Hepatocyte (in vitro differentiated cells): ENCODE data around the gene MYO5C. TPM values are rescaled to one million over a fixed set of nuclear protein-coding genes. Genes with fewer than 3 reads are reported as not detected.

ENCODE experiments used
- DNase-seq: peaks from one replicate; pipeline ENCODE4 v3.0.0-alpha.2; 2016; ENCODE audit warnings: low spot score
- H2AFZ ChIP-seq: fragments of 200-600 bp; sonication (generic); 2 replicates; pipeline ENCODE4 v1.6.0; 2016; ENCODE audit warnings: antibody characterized with exemption, mild to moderate bottlenecking
- H3K27ac ChIP-seq: fragments of 200-600 bp; sonication (generic); 2 replicates; pipeline ENCODE4 v1.5.1; 2016; ENCODE audit warnings: mild to moderate bottlenecking
- H3K27me3 ChIP-seq: fragments of 200-600 bp; sonication (generic); 2 replicates; pipeline ENCODE4 v1.6.1; 2016
- H3K36me3 ChIP-seq: fragments of 200-600 bp; sonication (generic); replicated peaks from 2 replicates; pipeline ENCODE4 v1.5.1; 2016; ENCODE audit warnings: low read depth; ENCODE audit not compliant: insufficient read depth
- H3K4me1 ChIP-seq: fragments of 200-600 bp; sonication (generic); 2 replicates; pipeline ENCODE4 v1.5.1; 2016; ENCODE audit warnings: mild to moderate bottlenecking, moderate library complexity; ENCODE audit not compliant: insufficient read depth
- H3K4me2 ChIP-seq: fragments of 200-600 bp; sonication (generic); 2 replicates; pipeline ENCODE4 v1.6.0; 2016
- H3K4me3 ChIP-seq: fragments of 200-600 bp; sonication (generic); 2 replicates; pipeline ENCODE4 v1.5.1; 2016; ENCODE audit warnings: mild to moderate bottlenecking
- H3K79me2 ChIP-seq: fragments of 200-600 bp; sonication (generic); 2 replicates; pipeline ENCODE4 v1.6.0; 2017; ENCODE audit warnings: mild to moderate bottlenecking
- H3K9me2 ChIP-seq: fragments of 200-600 bp; sonication (generic); replicated peaks from 2 replicates; pipeline ENCODE4 v1.6.0; 2017; ENCODE audit warnings: mild to moderate bottlenecking; ENCODE audit not compliant: insufficient read depth
- H3K9me3 ChIP-seq: fragments of 200-600 bp; sonication (generic); 2 replicates; pipeline ENCODE4 v1.5.1; 2016; ENCODE audit warnings: low read depth, mild to moderate bottlenecking
- H4K20me1 ChIP-seq: fragments of 200-600 bp; sonication (generic); 2 replicates; pipeline ENCODE4 v1.6.0; 2016; ENCODE audit warnings: mild to moderate bottlenecking; ENCODE audit not compliant: insufficient read depth, poor library complexity, severe bottlenecking
- CTCF ChIP-seq: fragments of 200-600 bp; sonication (generic); IDR thresholded peaks from 2 replicates; pipeline ENCODE4 v1.5.1; 2016; ENCODE audit warnings: antibody characterized with exemption, mild to moderate bottlenecking; ENCODE audit not compliant: poor library complexity
- EZH2 ChIP-seq: fragments of 200-600 bp; sonication (generic); IDR thresholded peaks from 2 replicates; pipeline ENCODE4 v1.6.1; 2016; ENCODE audit warnings: antibody characterized with exemption, mild to moderate bottlenecking, borderline replicate concordance
- EZH2phosphoT487 ChIP-seq: fragments of 200-600 bp; sonication (generic); IDR thresholded peaks from one replicate; pipeline ENCODE4 v1.6.1; 2018; ENCODE audit warnings: antibody characterized with exemption, mild to moderate bottlenecking, low read depth, moderate library complexity; ENCODE audit not compliant: unreplicated experiment, severe bottlenecking
- WGBS: methylation state at CpG from one replicate; pipeline ENCODE4 v1.1.6; 2016; ENCODE audit warnings: low lambda C conversion rate; ENCODE audit errors: missing lambda C conversion rate; 5-methylcytosine and 5-hydroxymethylcytosine counted together
- polyA plus RNA-seq: library from polyadenylated mRNA; unstranded; fragments of >200 nt; fragmentation: Nextera tagmentation; extraction: Ambion mirVana; gene quantifications from 2 replicates; pipeline ENCODE4 v1.2.1, GENCODE V29; 2016
- total RNA-seq: library from RNA; depleted of rRNA; stranded (reverse); fragments of >200 nt; gene quantifications from 2 replicates; pipeline ENCODE4 v1.2.3, GENCODE V29; 2014

MYO5C gene
- total and polyA plus RNA-seq, 2 experiments from 2014 or later: 10.2 to 18.2 TPM

- DNase-seq: no peak
- WGBS: 91% methylated on average over 11 of the region's 11 CpGs
- no peaks in the 10 kb centered on the region for H3K9me3 ChIP-seq
- no peak overlapping the region for H3K4me3 ChIP-seq
- H3K27me3 ChIP-seq: no peaks in the 10 kb centered on the region
- H3K36me3 ChIP-seq: no peaks in the 10 kb centered on the region
- H3K9me2 ChIP-seq: no peaks in the 10 kb centered on the region
- no peak overlapping the region for H2AFZ ChIP-seq
- no peak for TF ChIP-seq EZH2
- no peak for TF ChIP-seq EZH2phosphoT487
- no peak for TF ChIP-seq CTCF
- no peaks in the 10 kb centered on the region for H4K20me1 ChIP-seq
- no peaks in the 10 kb centered on the region for H3K4me1 ChIP-seq
- H3K27ac ChIP-seq: no peak overlapping the region
- no peak overlapping the region for H3K4me2 ChIP-seq
- H3K79me2 ChIP-seq: peaks cover 18% of the 10 kb centered on the region
Observed at GRCh38 chr15:52280326-52281084, 15.1 kb downstream of the MYO5C start.

DNA sequence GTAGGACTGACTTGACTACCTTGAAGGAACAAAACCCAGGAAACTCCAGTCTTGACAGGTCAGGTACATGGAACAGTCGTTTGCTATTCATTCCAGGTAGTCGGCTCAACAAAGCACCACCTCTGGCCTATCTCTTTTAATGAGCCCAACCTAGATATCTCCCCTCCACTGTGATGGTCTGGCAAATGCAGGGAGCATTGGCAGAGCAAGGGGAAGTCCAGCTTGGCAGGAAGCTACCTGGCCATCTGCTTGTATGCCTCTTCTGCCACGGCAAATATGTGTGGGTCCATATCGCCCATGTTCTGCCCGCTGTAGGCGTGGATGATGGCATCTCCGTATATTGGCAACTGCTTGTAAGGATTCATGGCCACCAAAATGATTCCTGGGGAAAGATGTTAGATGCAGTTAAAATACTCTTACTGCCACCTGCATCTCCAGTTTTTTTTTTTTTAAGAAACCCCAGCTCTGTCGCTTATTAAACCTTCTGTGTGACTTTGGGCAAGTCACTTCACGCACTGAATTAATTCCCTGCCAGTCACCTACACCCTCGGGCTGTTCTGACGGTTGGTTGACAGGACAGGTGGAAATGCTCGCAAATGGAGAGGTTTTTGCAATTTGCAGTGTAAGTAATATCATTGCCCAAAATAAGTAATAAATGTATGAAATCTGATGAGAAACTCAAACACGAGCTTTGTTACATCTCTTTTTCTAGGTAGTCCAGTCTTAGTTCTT lies 16.8 kb downstream of the MYO5C start:
- H3K36me3 ChIP-seq: no peaks in the 10 kb centered on the region
- no peak for TF ChIP-seq EZH2phosphoT487
- no peak for TF ChIP-seq CTCF
- no peak for TF ChIP-seq EZH2
- peaks cover 6% of the 10 kb centered on the region for H3K79me2 ChIP-seq
- no peaks in the 10 kb centered on the region for H3K4me1 ChIP-seq
- H2AFZ ChIP-seq: no peak overlapping the region
- H3K4me3 ChIP-seq: no peak overlapping the region
- no peak overlapping the region for H3K27ac ChIP-seq
- no peaks in the 10 kb centered on the region for H3K9me2 ChIP-seq
- no peak for DNase-seq
- H4K20me1 ChIP-seq: no peaks in the 10 kb centered on the region
- H3K9me3 ChIP-seq: no peaks in the 10 kb centered on the region
- no peaks in the 10 kb centered on the region for H3K27me3 ChIP-seq
- WGBS: 90% methylated on average over 13 of the region's 13 CpGs
- H3K4me2 ChIP-seq: no peak overlapping the region

GRCh38 chr15:52278135-52278534 lies 17.5 kb downstream of the MYO5C start:
- H3K36me3 ChIP-seq: no peaks in the 10 kb centered on the region
- WGBS: 59% methylated on average over 3 of the region's 3 CpGs
- H2AFZ ChIP-seq: no peak overlapping the region
- H3K4me1 ChIP-seq: no peaks in the 10 kb centered on the region
- no peak for DNase-seq
- H3K27me3 ChIP-seq: no peaks in the 10 kb centered on the region
- H3K4me3 ChIP-seq: no peak overlapping the region
- no peak for TF ChIP-seq CTCF
- H4K20me1 ChIP-seq: no peaks in the 10 kb centered on the region
- H3K4me2 ChIP-seq: no peak overlapping the region
- H3K9me3 ChIP-seq: no peaks in the 10 kb centered on the region
- H3K79me2 ChIP-seq: peaks cover 2% of the 10 kb centered on the region
- no peaks in the 10 kb centered on the region for H3K9me2 ChIP-seq
- H3K27ac ChIP-seq: no peak overlapping the region
